Measurements from ENCODE around the gene PDCD7. TPM values are rescaled to one million over a fixed set of nuclear protein-coding genes. Genes with fewer than 3 reads are reported as not detected.

PDCD7 gene
- total and polyA plus RNA-seq, 9 donors, result 11.6 to 25.4 (median 21.0) TPM

DNA sequence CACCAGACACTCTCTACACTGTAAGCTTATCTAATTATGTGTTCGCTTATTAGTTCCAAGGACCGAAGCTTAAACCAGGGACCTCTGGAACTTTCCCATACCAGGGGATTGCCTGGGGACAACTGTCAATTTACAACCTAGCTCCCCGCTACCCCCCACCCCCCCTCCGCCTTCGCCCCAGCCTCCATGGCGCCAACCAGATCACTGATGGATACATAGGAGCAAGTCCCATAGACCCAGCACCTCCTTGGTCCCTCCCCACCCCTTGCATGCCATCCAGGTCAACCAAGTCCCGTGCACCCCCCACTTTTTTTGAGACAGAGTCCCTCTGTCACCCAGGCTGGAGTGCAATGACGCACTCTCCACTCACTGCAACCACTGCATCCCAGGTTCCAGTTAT, 930 bp upstream of the PDCD7 start:
- no peaks in the 10 kb centered on the region for H3K9me3 ChIP-seq (replicated peaks; ENCODE audit: control insufficient read depth, low read depth, low read length)
- no peak for DNase-seq
- H3K4me3 ChIP-seq (ENCODE audit: low read length), result no peak overlapping the region
- 92% methylated on average over 8 of the region's 8 CpGs for WGBS (ENCODE audit: insufficient coverage)
- H3K36me3 ChIP-seq (ENCODE audit: control insufficient read depth, insufficient read depth, low read length), result peaks cover 11% of the 10 kb centered on the region
- no peaks in the 10 kb centered on the region for H3K27me3 ChIP-seq (ENCODE audit: control insufficient read depth, insufficient read depth, low read length)
- no peak overlapping the region for H3K27ac ChIP-seq (ENCODE audit: low read length)
- H3K4me1 ChIP-seq (ENCODE audit: control insufficient read depth, insufficient read depth, low read length), result peaks cover 8% of the 10 kb centered on the region

DNA sequence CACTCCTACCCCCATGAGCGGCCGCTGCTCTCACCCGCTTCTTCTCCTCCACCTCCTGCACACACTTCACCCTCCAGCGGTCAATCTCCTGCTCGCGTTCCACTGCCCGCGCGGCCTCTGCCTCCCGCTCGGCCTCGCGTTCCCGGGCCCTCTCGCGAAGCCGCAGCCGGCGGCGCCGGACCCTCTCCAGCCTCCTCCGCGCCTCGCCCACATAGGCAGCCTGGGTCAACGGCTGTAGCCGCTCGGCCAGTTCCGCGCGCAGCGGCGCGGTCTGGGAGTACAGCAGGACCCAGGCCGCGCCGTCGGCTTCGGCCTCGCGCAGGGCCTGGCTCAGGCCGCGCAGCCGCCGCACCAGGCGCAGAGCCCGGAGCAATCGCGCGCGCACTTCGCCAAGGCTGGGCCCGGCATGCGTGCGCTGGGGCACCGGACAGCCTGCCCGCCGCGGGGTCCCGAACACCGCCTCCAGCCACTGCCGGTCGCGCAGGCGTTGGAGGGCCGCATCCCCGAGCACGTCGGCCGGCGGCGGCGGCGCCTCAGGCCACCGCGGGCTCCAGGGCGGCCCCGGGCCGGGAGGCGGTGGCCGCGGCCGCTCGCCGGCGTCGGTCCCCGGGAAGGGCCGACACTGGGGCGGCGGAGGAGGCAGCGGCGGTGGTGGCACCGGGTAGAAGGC, 595 bp downstream of the PDCD7 start:
- peak; percentile 44 for DNase-seq
- Histone ChIP-seq H3K27ac (ENCODE audit: low read length) (peak overlapping the region; percentile 55), H3K36me3 (ENCODE audit: control insufficient read depth, insufficient read depth, low read length) (peaks cover 26% of the 10 kb centered on the region), H3K27me3 (ENCODE audit: control insufficient read depth, insufficient read depth, low read length) (no peaks in the 10 kb centered on the region), H3K4me1 (ENCODE audit: control insufficient read depth, insufficient read depth, low read length) (peaks cover 8% of the 10 kb centered on the region), H3K9me3 (replicated peaks; ENCODE audit: control insufficient read depth, low read depth, low read length) (no peaks in the 10 kb centered on the region), H3K4me3 (ENCODE audit: low read length) (peak overlapping the region; percentile 53)
- WGBS (ENCODE audit: insufficient coverage), result under 1% methylated on average over 93 of the region's 93 CpGs

DNA sequence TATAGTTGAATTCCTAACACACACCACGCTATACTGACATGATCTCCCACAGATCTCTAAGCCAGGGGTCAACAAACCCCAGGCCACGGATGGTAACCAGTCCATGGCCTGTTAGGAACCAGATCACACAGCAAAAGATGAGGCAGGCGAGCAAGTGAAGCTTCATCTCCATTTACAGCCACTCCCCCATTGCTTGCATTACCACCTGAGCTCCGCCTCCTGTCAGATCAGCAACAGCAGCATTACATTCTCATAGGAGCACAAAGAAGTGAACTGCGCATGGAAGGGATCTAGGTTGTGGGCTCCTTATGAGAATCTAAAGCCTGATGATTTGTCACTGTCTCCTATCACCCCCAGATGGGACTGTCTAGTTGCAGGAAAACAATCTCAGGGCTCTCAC, 2.7 kb downstream of the PDCD7 start:
- Histone ChIP-seq H3K36me3 (ENCODE audit: control insufficient read depth, insufficient read depth, low read length) (peaks cover 39% of the 10 kb centered on the region), H3K9me3 (replicated peaks; ENCODE audit: control insufficient read depth, low read depth, low read length) (no peaks in the 10 kb centered on the region), H3K27me3 (ENCODE audit: control insufficient read depth, insufficient read depth, low read length) (no peaks in the 10 kb centered on the region), H3K4me3 (ENCODE audit: low read length) (no peak overlapping the region), H3K4me1 (ENCODE audit: control insufficient read depth, insufficient read depth, low read length) (peaks cover 8% of the 10 kb centered on the region), H3K27ac (ENCODE audit: low read length) (no peak overlapping the region)
- DNase-seq, result no peak
- 88% methylated on average over 1 of the region's 5 CpGs for WGBS (ENCODE audit: insufficient coverage)

DNA sequence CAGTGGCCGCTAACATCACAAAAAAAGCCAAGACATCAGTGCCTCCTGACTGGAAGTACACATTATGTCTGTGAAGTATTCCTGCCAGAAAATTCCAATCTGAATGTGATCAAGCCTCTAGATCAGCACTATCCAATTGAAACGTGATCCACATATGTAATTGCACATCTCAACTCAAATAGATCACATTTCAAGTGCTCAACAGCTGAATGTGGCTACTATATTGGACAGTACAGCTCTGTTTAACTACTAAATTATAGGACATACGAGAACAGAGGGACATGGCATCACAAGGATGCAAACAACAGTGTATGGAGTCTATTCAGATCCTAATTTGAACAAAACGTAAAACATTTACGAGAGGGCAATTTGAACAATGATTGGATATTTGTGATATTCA, 18.1 kb downstream of the PDCD7 start:
- Histone ChIP-seq H3K9me3 (replicated peaks; ENCODE audit: control insufficient read depth, low read depth, low read length) (no peaks in the 10 kb centered on the region), H3K27me3 (ENCODE audit: control insufficient read depth, insufficient read depth, low read length) (no peaks in the 10 kb centered on the region), H3K4me1 (ENCODE audit: control insufficient read depth, insufficient read depth, low read length) (no peaks in the 10 kb centered on the region), H3K36me3 (ENCODE audit: control insufficient read depth, insufficient read depth, low read length) (peaks cover 58% of the 10 kb centered on the region), H3K27ac (ENCODE audit: low read length) (peak overlapping the region; percentile 62), H3K4me3 (ENCODE audit: low read length) (no peak overlapping the region)
- WGBS (ENCODE audit: insufficient coverage), result 100% methylated on average over 2 of the region's 5 CpGs
- peak; percentile 19 for DNase-seq

DNA sequence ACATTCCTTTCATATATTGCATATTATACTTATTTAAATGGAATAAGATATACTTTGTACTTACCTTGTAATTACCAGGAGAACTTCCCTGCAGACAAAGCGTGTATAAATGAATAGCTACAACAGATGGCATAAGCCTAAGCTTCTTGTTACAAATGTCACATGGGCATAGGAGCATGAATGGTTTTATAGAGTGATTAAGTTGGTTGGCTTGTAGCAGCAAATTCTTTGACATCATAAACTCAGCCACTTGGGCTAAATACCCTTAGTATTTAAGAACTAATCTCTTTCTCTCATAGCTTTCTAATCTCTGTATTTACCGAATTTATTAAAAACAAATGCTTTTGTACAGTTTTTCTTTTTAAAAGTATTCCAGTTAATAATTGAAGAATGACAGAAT, 18.5 kb downstream of the PDCD7 start, which contains the start of gene UBAP1L:
UBAP1L (minus strand) TSS at position 115 of the 400 bp plus-strand sequence. CDS start 8,985 bp downstream, outside the sequence.
- DNase-seq, result no peak
- Histone ChIP-seq H3K4me1 (ENCODE audit: control insufficient read depth, insufficient read depth, low read length) (no peaks in the 10 kb centered on the region), H3K36me3 (ENCODE audit: control insufficient read depth, insufficient read depth, low read length) (peaks cover 56% of the 10 kb centered on the region), H3K4me3 (ENCODE audit: low read length) (no peak within 1 kb of the TSS), H3K27ac (ENCODE audit: low read length) (peak within 1 kb of the TSS; percentile 62), H3K9me3 (replicated peaks; ENCODE audit: control insufficient read depth, low read depth, low read length) (no peaks in the 10 kb centered on the region), H3K27me3 (ENCODE audit: control insufficient read depth, insufficient read depth, low read length) (no peaks in the 10 kb centered on the region)
- WGBS (ENCODE audit: insufficient coverage), result no CpG with 5 or more reads among the region's 2 CpGs

DNA sequence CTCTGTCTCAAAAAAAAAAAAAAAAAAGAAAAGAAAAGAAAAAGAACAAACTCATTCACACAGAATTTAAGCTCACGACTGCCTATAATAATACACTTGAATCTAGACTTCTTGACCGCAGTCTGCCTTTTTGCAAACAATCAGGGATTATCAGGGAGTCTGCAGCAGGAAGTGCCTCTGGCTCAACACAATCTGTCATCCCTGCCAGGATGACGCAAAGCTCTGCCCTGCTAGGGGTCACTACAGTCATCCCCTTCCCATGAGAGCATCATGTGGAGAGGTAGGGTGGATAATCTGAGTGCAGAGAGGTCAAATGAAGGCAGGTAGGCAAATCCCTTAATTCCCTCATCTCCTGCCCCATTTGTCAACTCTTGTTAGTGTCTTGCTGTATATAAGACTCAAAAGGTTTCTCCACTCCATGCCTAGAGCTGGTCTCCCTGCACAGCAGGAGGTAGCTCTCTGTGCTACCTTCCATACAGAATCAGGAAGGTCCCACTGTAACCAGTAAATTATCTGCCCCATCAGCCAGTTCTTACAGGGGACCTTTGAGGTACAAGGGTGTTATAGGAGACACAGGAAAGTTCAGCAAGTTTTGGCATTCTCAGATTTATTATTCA, 22.8 kb downstream of the PDCD7 start:
- no peaks in the 10 kb centered on the region for H3K4me1 ChIP-seq (ENCODE audit: control insufficient read depth, insufficient read depth, low read length)
- H3K27me3 ChIP-seq (ENCODE audit: control insufficient read depth, insufficient read depth, low read length), result no peaks in the 10 kb centered on the region
- no peaks in the 10 kb centered on the region for H3K9me3 ChIP-seq (replicated peaks; ENCODE audit: control insufficient read depth, low read depth, low read length)
- no peak overlapping the region for H3K27ac ChIP-seq (ENCODE audit: low read length)
- H3K36me3 ChIP-seq (ENCODE audit: control insufficient read depth, insufficient read depth, low read length), result peaks cover 33% of the 10 kb centered on the region
- no peak for DNase-seq
- no peak overlapping the region for H3K4me3 ChIP-seq (ENCODE audit: low read length)
- WGBS (ENCODE audit: insufficient coverage), result 80% methylated on average over 1 of the region's 3 CpGs

DNA sequence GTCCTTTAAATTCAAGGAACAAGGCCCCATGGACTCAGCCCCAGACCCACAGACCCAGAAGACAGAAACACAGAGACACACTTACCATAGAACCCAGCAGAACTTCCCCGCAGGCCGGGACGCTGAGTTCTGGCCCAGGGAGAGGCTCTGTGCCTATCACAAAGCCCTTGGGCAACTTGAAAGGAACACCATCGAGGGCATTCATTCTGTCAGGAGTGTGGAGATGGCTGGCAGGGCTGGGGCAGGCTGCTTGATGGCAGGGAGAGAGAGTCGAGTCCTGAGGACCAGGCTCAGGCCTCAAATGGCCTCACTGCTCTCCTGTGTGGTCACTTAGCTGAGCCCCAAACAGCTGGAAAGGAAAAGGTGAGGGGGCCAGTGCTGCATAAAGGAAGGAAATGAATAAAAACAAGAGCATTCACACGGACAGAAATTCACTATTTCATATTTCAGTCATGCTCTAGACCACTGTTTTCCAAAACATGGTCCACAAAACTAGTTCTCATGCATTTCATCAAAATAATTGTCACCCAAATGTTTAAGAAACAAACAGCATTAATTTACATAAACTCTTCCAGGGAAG, 27.5 kb downstream of the PDCD7 start:
- peaks cover 33% of the 10 kb centered on the region for H3K36me3 ChIP-seq (ENCODE audit: control insufficient read depth, insufficient read depth, low read length)

DNA sequence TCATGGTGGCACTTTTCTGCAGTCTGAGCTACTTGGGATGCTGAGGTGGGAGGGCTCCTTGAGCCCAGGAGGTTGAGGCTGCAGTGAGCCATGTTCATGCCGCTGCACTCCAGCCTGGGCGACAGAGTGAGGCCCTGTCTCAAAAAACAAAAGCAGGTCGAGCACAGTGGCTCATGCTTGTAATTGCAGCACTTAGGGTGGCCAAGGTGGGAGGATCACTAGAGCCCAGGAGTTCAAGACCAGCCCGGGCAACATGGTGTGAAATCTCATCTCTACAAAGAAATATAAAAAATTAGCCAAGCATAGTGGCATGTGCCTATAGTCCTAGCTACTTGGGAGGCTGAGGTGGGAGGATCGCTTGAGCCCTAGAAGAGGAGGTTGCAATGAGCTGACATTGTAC, 28.6 kb downstream of the PDCD7 start:
- Histone ChIP-seq H3K9me3 (replicated peaks; ENCODE audit: control insufficient read depth, low read depth, low read length) (no peaks in the 10 kb centered on the region), H3K4me1 (ENCODE audit: control insufficient read depth, insufficient read depth, low read length) (peaks cover 2% of the 10 kb centered on the region), H3K4me3 (ENCODE audit: low read length) (no peak overlapping the region), H3K27me3 (ENCODE audit: control insufficient read depth, insufficient read depth, low read length) (no peaks in the 10 kb centered on the region), H3K27ac (ENCODE audit: low read length) (no peak overlapping the region), H3K36me3 (ENCODE audit: control insufficient read depth, insufficient read depth, low read length) (peaks cover 36% of the 10 kb centered on the region)
- no peak for DNase-seq
- WGBS (ENCODE audit: insufficient coverage), result 64% methylated on average over 3 of the region's 5 CpGs

More for the DNA sequence above, 27.5 kb downstream of the PDCD7 start:
- H3K4me1 ChIP-seq (ENCODE audit: control insufficient read depth, insufficient read depth, low read length), result peaks cover 2% of the 10 kb centered on the region
- DNase-seq, result no peak
- H3K9me3 ChIP-seq (replicated peaks; ENCODE audit: control insufficient read depth, low read depth, low read length), result no peaks in the 10 kb centered on the region
- H3K4me3 ChIP-seq (ENCODE audit: low read length), result no peak overlapping the region
- 85% methylated on average over 5 of the region's 6 CpGs for WGBS (ENCODE audit: insufficient coverage)
- H3K27ac ChIP-seq (ENCODE audit: low read length), result no peak overlapping the region
- no peaks in the 10 kb centered on the region for H3K27me3 ChIP-seq (ENCODE audit: control insufficient read depth, insufficient read depth, low read length)

DNA sequence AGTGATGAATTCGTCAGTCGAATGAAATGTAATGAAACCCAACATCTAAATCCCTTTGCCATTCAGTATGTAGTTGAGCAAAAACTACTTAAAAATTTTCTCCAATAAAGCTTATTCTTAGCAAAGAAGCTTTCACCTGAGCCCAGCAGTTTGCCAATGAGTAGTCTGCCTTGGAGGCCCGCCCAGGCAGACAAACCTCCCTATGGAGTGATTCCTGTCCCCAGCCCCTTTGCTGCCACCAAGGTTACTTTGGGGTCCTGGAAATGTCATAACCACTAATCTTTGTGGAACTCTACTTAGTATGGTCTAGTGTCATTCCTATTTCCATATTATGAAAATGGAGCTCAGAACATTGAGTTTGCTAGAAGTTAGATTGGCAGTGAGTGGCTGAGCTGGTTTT, 30.7 kb downstream of the PDCD7 start:
- H3K4me1 ChIP-seq (ENCODE audit: control insufficient read depth, insufficient read depth, low read length), result peaks cover 2% of the 10 kb centered on the region
- no peaks in the 10 kb centered on the region for H3K9me3 ChIP-seq (replicated peaks; ENCODE audit: control insufficient read depth, low read depth, low read length)
- WGBS (ENCODE audit: insufficient coverage), result no CpG with 5 or more reads among the region's 3 CpGs
- no peak overlapping the region for H3K27ac ChIP-seq (ENCODE audit: low read length)
- DNase-seq, result no peak
- peaks cover 56% of the 10 kb centered on the region for H3K36me3 ChIP-seq (ENCODE audit: control insufficient read depth, insufficient read depth, low read length)
- no peak overlapping the region for H3K4me3 ChIP-seq (ENCODE audit: low read length)
- no peaks in the 10 kb centered on the region for H3K27me3 ChIP-seq (ENCODE audit: control insufficient read depth, insufficient read depth, low read length)

DNA sequence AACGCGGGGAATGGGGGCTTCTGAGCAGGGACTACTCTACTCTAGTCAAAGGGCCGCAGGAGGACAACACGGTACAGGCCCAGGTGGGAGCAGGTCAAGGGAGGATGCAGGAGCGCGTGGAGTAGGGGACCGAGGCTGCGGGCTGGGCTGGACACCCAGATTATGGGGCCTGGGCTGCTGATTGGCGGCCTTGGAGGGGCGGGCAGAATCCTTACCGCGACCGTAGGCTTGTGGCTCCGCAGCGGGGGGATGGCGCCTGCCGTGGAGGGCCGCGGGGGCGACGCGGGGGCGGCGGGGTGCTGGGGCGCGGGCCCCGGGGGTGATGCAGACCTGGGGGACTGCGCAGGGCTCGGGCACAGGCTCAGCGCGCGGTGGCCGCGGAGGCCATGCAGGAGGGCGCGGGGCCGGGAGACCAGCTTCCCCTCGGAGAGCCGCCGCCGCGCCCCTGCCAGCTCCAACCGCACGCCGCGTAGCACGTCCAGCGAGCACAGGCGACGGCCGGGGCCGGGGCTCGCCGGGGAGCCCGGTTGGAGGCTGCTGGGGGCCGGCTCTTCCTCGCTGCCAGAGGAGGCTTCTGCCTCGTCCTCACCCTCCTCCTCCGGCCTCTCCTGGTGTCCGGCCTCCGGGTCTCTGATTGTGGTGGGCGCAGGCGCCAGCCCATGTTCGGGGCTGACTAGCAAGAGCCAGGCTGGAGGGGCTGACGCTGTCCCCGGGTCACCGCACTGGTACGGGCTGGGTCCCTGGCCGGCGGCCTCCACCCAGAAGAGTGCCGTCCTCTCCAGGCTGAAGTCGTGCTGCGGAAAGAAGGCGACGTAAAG, 31.5 kb downstream of the PDCD7 start:
- Histone ChIP-seq H3K9me3 (replicated peaks; ENCODE audit: control insufficient read depth, low read depth, low read length) (no peaks in the 10 kb centered on the region), H3K4me1 (ENCODE audit: control insufficient read depth, insufficient read depth, low read length) (peaks cover 3% of the 10 kb centered on the region), H3K27me3 (ENCODE audit: control insufficient read depth, insufficient read depth, low read length) (no peaks in the 10 kb centered on the region), H3K27ac (ENCODE audit: low read length) (no peak overlapping the region), H3K36me3 (ENCODE audit: control insufficient read depth, insufficient read depth, low read length) (peaks cover 65% of the 10 kb centered on the region), H3K4me3 (ENCODE audit: low read length) (no peak overlapping the region)
- WGBS (ENCODE audit: insufficient coverage), result 38% methylated on average over 75 of the region's 75 CpGs
- no peak for DNase-seq

All from muscle of leg (tissue), 11 donors.